Naive B cell (primary cell): Measurements from ENCODE around the gene ETV6. TPM values are rescaled to one million over a fixed set of nuclear protein-coding genes. Genes with fewer than 3 reads are reported as not detected.
A peak's percentile ranks its signal among the peaks of the same experiment; 100 is the strongest.

Experiments
- ATAC-seq, 2 donors: fragments of 150-1000 bp; cut with Tn5 transposase; 2 replicates each; pipeline ENCODE4 v1.10.0; 2021; ENCODE audit warnings: low read depth in 2 of 2, mild to moderate bottlenecking in 2 of 2, moderate library complexity in 2 of 2
- DNase-seq: peaks from one replicate; pipeline ENCODE4 v3.0.0; 2022
- H3K27ac Mint-ChIP-seq, 6 donors: one replicate each; pipeline ENCODE4 v1.8.0; 2020 to 2022; ENCODE audit warnings: mild to moderate bottlenecking in 6 of 6, mixed read lengths in 6 of 6, moderate library complexity in 5 of 6, inconsistent platforms in 2 of 6
- H3K27me3 Mint-ChIP-seq, 3 donors: one replicate each; pipeline ENCODE4 v1.8.0; 2021 to 2022; ENCODE audit warnings: mixed read lengths in 3 of 3, mild to moderate bottlenecking in 1 of 3
- H3K36me3 Mint-ChIP-seq, 2 donors: one replicate each; pipeline ENCODE4 v1.8.0; 2020 to 2022; ENCODE audit warnings: mixed read lengths in 2 of 2, inconsistent platforms in 1 of 2, mild to moderate bottlenecking in 1 of 2
- H3K4me1 Mint-ChIP-seq, 3 donors: one replicate each; pipeline ENCODE4 v1.8.0; 2020 to 2022; ENCODE audit warnings: mixed read lengths in 3 of 3, inconsistent platforms in 1 of 3, mild to moderate bottlenecking in 1 of 3, moderate library complexity in 1 of 3
- H3K4me3 Mint-ChIP-seq, 8 donors: one replicate each; pipeline ENCODE4 v1.8.0; 2020 to 2022; ENCODE audit warnings: mild to moderate bottlenecking in 8 of 8, mixed read lengths in 8 of 8, moderate library complexity in 8 of 8, inconsistent platforms in 2 of 8
- H3K9me3 Mint-ChIP-seq, 7 donors: one replicate each; pipeline ENCODE4 v1.8.0; 2020 to 2022; ENCODE audit warnings: mixed read lengths in 7 of 7, mild to moderate bottlenecking in 5 of 7, inconsistent platforms in 2 of 7, moderate library complexity in 1 of 7
- polyA plus RNA-seq, 6 donors: library from polyadenylated mRNA; unstranded; fragments of 300-500 nt; fragmentation: Illumina TruSeq; gene quantifications; one replicate each; pipeline ENCODE4 v1.2.3, GENCODE V29; 2021; ENCODE audit warnings: low read depth in 6 of 6

Gene ETV6
- polyA plus RNA-seq, 6 donors from 2014 or later = 3.7 to 9.6 (median 6.6) TPM

GRCh38 chr12:11722071-11722470 is 72.6 kb downstream of the ETV6 start:
- DNase-seq (no peak), ATAC-seq (no peak)
- Mint-ChIP-seq H3K9me3 (peaks cover 4 to 7% (median 5%) of the 10 kb centered on the region in 7 donors), H3K4me1 (peaks cover 49 to 78% (median 55%) of the 10 kb centered on the region in 3 donors), H3K27ac (no peak overlapping the region), H3K27me3 (no peaks in the 10 kb centered on the region), H3K4me3 (no peak overlapping the region), H3K36me3 (peaks cover 6 to 8% of the 10 kb centered on the region in 2 donors)

- DNase-seq = no peak
- no peak for ATAC-seq
- Mint-ChIP-seq H3K4me1 (peaks cover 53 to 81% (median 56%) of the 10 kb centered on the region in 3 donors), H3K9me3 (peaks cover 4 to 7% (median 5%) of the 10 kb centered on the region in 7 donors), H3K27me3 (no peaks in the 10 kb centered on the region), H3K36me3 (peaks cover 4 to 8% of the 10 kb centered on the region in 2 donors), H3K27ac (no peak overlapping the region), H3K4me3 (no peak overlapping the region)
Measured at GRCh38 chr12:11722578-11723138, 73.2 kb downstream of the ETV6 start.

DNA sequence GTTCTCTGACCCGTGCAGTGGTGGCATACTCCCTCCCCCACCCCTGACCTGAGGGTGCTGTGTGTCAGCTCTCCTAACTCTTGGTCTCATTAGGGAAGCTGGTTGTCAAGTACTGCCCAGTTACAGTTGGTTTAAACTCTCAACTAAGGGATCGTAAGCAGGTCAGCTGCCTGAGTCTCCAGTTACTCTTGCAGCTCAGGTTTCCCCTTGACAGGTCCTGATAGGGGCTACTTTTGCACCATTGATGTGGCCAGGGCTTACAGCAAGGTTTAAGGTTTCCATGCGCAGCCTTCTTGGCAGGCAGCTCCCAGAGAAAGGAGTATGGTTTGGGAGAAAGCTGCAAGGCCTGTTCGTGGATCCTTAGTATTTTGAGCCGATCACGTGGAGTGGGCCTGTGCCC is 74.5 kb downstream of the ETV6 start:
- no peaks in the 10 kb centered on the region for H3K27me3 Mint-ChIP-seq

DNA sequence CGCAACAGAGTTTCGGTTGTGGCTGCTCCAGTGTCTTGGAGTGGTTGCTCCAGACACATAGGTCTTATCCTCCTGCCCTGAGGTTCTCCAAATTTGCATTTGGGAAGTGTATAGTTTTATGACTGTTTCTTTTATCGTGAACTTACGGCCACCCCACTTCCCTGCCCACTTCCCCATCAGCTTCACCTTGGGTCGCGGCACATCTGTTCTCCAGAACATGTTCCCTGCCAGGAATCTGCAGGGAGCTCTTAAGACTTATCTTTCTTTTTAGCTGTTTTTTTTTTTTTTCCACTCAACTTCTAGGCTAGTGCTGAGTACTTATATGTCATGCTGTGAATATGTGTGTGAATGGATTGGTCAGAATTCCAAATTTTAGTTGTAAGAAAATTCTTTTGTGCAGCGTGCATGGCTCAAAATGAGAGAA is 75.4 kb downstream of the ETV6 start:
- H3K36me3 Mint-ChIP-seq = peaks cover 0 to 8% of the 10 kb centered on the region in 2 donors
- peak overlapping the region in 3 of 8 donors; percentile 3 to 77 (median 44) for H3K4me3 Mint-ChIP-seq
- H3K4me1 Mint-ChIP-seq = peaks cover 65 to 83% (median 69%) of the 10 kb centered on the region in 3 donors
- DNase-seq (no peak), ATAC-seq (no peak)
- H3K9me3 Mint-ChIP-seq = peaks cover 4 to 7% (median 5%) of the 10 kb centered on the region in 7 donors
- no peaks in the 10 kb centered on the region for H3K27me3 Mint-ChIP-seq
- peak overlapping the region in 2 of 6 donors; percentile 14 to 36 for H3K27ac Mint-ChIP-seq

More for the DNA sequence above, 74.5 kb downstream of the ETV6 start:
- peaks cover 58 to 83% (median 66%) of the 10 kb centered on the region in 3 donors for H3K4me1 Mint-ChIP-seq
- peaks cover 4 to 7% (median 5%) of the 10 kb centered on the region in 7 donors for H3K9me3 Mint-ChIP-seq
- peak overlapping the region in 3 of 8 donors; percentile 3 to 20 (median 15) for H3K4me3 Mint-ChIP-seq
- no peak for DNase-seq
- peaks cover 0 to 8% of the 10 kb centered on the region in 2 donors for H3K36me3 Mint-ChIP-seq
- peak overlapping the region in 1 of 6 donors; percentile 14 for H3K27ac Mint-ChIP-seq
- ATAC-seq = no peak

- Mint-ChIP-seq H3K4me1 (peaks cover 68 to 88% (median 75%) of the 10 kb centered on the region in 3 donors), H3K27ac (peak overlapping the region in 3 of 6 donors; percentile 36 to 89 (median 56)), H3K27me3 (no peaks in the 10 kb centered on the region), H3K4me3 (peak overlapping the region in 6 of 8 donors; percentile 10 to 58 (median 44)), H3K9me3 (peaks cover 4 to 7% (median 5%) of the 10 kb centered on the region in 7 donors), H3K36me3 (peaks cover 0 to 8% of the 10 kb centered on the region in 2 donors)
- no peak for ATAC-seq
- no peak for DNase-seq
Measured at GRCh38 chr12:11725686-11726085, 76.2 kb downstream of the ETV6 start.

- Mint-ChIP-seq H3K4me3 (peak overlapping the region in 2 of 8 donors; percentile 32 to 64), H3K36me3 (peaks cover 0 to 8% of the 10 kb centered on the region in 2 donors), H3K27me3 (no peaks in the 10 kb centered on the region), H3K4me1 (peaks cover 69 to 91% (median 84%) of the 10 kb centered on the region in 3 donors), H3K9me3 (peaks cover 4 to 7% (median 5%) of the 10 kb centered on the region in 7 donors), H3K27ac (peak overlapping the region in 3 of 6 donors; percentile 26 to 58 (median 53))
- ATAC-seq (no peak), DNase-seq (no peak)
Measured at GRCh38 chr12:11726659-11727058, 77.2 kb downstream of the ETV6 start.

GRCh38 chr12:11727133-11727664 is 77.7 kb downstream of the ETV6 start:
- Mint-ChIP-seq H3K4me1 (peaks cover 72 to 92% (median 87%) of the 10 kb centered on the region in 3 donors), H3K4me3 (peak overlapping the region in 5 of 8 donors; percentile 32 to 57 (median 49)), H3K27ac (peak overlapping the region in 5 of 6 donors; percentile 17 to 78 (median 54)), H3K36me3 (peaks cover 0 to 8% of the 10 kb centered on the region in 2 donors), H3K27me3 (no peaks in the 10 kb centered on the region), H3K9me3 (peaks cover 4 to 7% (median 5%) of the 10 kb centered on the region in 7 donors)
- ATAC-seq (peak; percentile 0 to 10), DNase-seq (peak; percentile 45)

GRCh38 chr12:11728154-11728755 is 78.8 kb downstream of the ETV6 start:
- ATAC-seq (no peak), DNase-seq (no peak)
- H3K36me3 Mint-ChIP-seq = peaks cover 0 to 8% of the 10 kb centered on the region in 2 donors
- H3K9me3 Mint-ChIP-seq = peaks cover 4 to 7% (median 5%) of the 10 kb centered on the region in 7 donors
- H3K4me3 Mint-ChIP-seq = peak overlapping the region in 1 of 8 donors; percentile 32
- peak overlapping the region in 3 of 6 donors; percentile 7 to 88 (median 13) for H3K27ac Mint-ChIP-seq
- peaks cover 76 to 95% (median 93%) of the 10 kb centered on the region in 3 donors for H3K4me1 Mint-ChIP-seq
- no peaks in the 10 kb centered on the region for H3K27me3 Mint-ChIP-seq

DNA sequence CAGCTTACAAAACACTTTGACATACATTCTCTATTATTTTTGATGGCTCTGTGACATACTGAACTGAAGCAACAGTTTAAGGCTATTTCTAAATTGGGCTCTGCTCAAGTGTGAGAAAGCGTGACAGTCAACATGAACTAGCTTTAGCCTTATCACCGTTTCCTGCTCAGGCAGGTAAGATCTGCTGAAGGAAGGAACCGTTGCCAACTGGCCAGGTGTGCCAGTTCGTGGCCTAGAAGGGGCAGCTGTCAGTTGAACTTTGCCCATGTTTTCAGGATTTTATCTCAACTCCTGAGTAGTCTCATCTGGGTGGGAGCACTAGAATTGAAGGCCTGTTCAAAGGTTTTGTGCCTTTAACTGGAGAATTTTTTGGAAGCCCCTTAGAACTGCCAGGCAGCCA is 79.5 kb downstream of the ETV6 start:
- Mint-ChIP-seq H3K27me3 (no peaks in the 10 kb centered on the region), H3K27ac (peak overlapping the region in 5 of 6 donors; percentile 84 to 99 (median 92)), H3K4me1 (peaks cover 71 to 94% (median 85%) of the 10 kb centered on the region in 3 donors), H3K9me3 (peaks cover 4 to 7% (median 5%) of the 10 kb centered on the region in 7 donors), H3K4me3 (peak overlapping the region in 7 of 8 donors; percentile 28 to 79 (median 61)), H3K36me3 (peaks cover 0 to 8% of the 10 kb centered on the region in 2 donors)
- ATAC-seq (peak in 1 of 2 donors; percentile 14), DNase-seq (peak; percentile 21)

GRCh38 chr12:11729439-11730150 is 80.1 kb downstream of the ETV6 start:
- H3K27ac Mint-ChIP-seq = peak overlapping the region; percentile 81 to 99 (median 90)
- peaks cover 0 to 8% of the 10 kb centered on the region in 2 donors for H3K36me3 Mint-ChIP-seq
- peaks cover 4 to 7% (median 5%) of the 10 kb centered on the region in 7 donors for H3K9me3 Mint-ChIP-seq
- ATAC-seq (peak; percentile 54 to 57), DNase-seq (peak; percentile 47)
- peaks cover 66 to 94% (median 79%) of the 10 kb centered on the region in 3 donors for H3K4me1 Mint-ChIP-seq
- H3K27me3 Mint-ChIP-seq = no peaks in the 10 kb centered on the region
- H3K4me3 Mint-ChIP-seq = peak overlapping the region in 6 of 8 donors; percentile 28 to 79 (median 69)

- ATAC-seq (peak; percentile 82 to 83), DNase-seq (peak; percentile 81)
- peaks cover 4 to 6% (median 5%) of the 10 kb centered on the region in 7 donors for H3K9me3 Mint-ChIP-seq
- peak overlapping the region; percentile 44 to 84 (median 69) for H3K4me3 Mint-ChIP-seq
- peaks cover 0 to 7% of the 10 kb centered on the region in 2 donors for H3K36me3 Mint-ChIP-seq
- H3K27ac Mint-ChIP-seq = peak overlapping the region; percentile 88 to 99 (median 93)
- H3K27me3 Mint-ChIP-seq = no peaks in the 10 kb centered on the region
- peaks cover 63 to 92% (median 76%) of the 10 kb centered on the region in 3 donors for H3K4me1 Mint-ChIP-seq
Measured at GRCh38 chr12:11730299-11731041, 81.0 kb downstream of the ETV6 start.

GRCh38 chr12:11731042-11731357 is 81.5 kb downstream of the ETV6 start:
- H3K27ac Mint-ChIP-seq = peak overlapping the region; percentile 88 to 99 (median 93)
- DNase-seq (no peak), ATAC-seq (no peak)
- peak overlapping the region; percentile 44 to 84 (median 69) for H3K4me3 Mint-ChIP-seq
- peaks cover 0 to 2% of the 10 kb centered on the region in 2 donors for H3K36me3 Mint-ChIP-seq
- H3K27me3 Mint-ChIP-seq = no peaks in the 10 kb centered on the region
- peaks cover 60 to 91% (median 74%) of the 10 kb centered on the region in 3 donors for H3K4me1 Mint-ChIP-seq
- H3K9me3 Mint-ChIP-seq = peaks cover 0 to under 1% (median under 1%) of the 10 kb centered on the region in 7 donors
